Left kidney (tissue), 8 donors: ENCODE results near the gene CINP. TPM values are rescaled to one million over a fixed set of nuclear protein-coding genes. Genes with fewer than 3 reads are reported as not detected.

Experiments used
- DNase-seq: peaks from one replicate; pipeline ENCODE4 v3.0.0-alpha.2; 2013
- long read RNA-seq, 8 donors: transcript quantifications; one replicate each; lab custom pipeline, GENCODE V29; 2026
- polyA plus RNA-seq: library from polyadenylated mRNA; unstranded; fragments of 120-200 nt; gene quantifications from one replicate; pipeline ENCODE4 v1.2.1, GENCODE V29; 2013; ENCODE audit not compliant: insufficient read length

Gene CINP
- 36.4 TPM for polyA plus RNA-seq
- long read RNA-seq, donor 1, full-length matches to known transcripts = 24 of 24 reads
- long read RNA-seq, donor 1, partial matches to known transcripts = 0 of 24 reads
- long read RNA-seq, donor 1, other reads (novel, unspliced or antisense) = 0 of 24 reads
- long read RNA-seq, donor 2, full-length matches to known transcripts = 16 of 16 reads
- long read RNA-seq, donor 2, partial matches to known transcripts = 0 of 16 reads
- long read RNA-seq, donor 2, other reads (novel, unspliced or antisense) = 0 of 16 reads
- long read RNA-seq, donor 3, full-length matches to known transcripts = 11 of 11 reads
- long read RNA-seq, donor 3, partial matches to known transcripts = 0 of 11 reads
- long read RNA-seq, donor 3, other reads (novel, unspliced or antisense) = 0 of 11 reads
- long read RNA-seq, donor 4 = 0 reads
- long read RNA-seq, donor 5, transcript CINP-201 (5 exons, 955 nt) = major isoform, 23 of 24 reads
- long read RNA-seq, donor 5, partial matches to known transcripts = 0 of 24 reads
- long read RNA-seq, donor 5, other reads (novel, unspliced or antisense) = 0 of 24 reads
- long read RNA-seq, donor 6, full-length matches to known transcripts = 29 of 29 reads
- long read RNA-seq, donor 6, partial matches to known transcripts = 0 of 29 reads
- long read RNA-seq, donor 6, other reads (novel, unspliced or antisense) = 0 of 29 reads
- long read RNA-seq, donor 7, full-length matches to known transcripts = 34 of 34 reads
- long read RNA-seq, donor 7, partial matches to known transcripts = 0 of 34 reads
- long read RNA-seq, donor 7, other reads (novel, unspliced or antisense) = 0 of 34 reads
- long read RNA-seq, donor 8, transcript CINP-201 (5 exons, 955 nt) = major isoform, 8 of 9 reads
- long read RNA-seq, donor 8, partial matches to known transcripts = 0 of 9 reads
- long read RNA-seq, donor 8, other reads (novel, unspliced or antisense) = 0 of 9 reads

DNA sequence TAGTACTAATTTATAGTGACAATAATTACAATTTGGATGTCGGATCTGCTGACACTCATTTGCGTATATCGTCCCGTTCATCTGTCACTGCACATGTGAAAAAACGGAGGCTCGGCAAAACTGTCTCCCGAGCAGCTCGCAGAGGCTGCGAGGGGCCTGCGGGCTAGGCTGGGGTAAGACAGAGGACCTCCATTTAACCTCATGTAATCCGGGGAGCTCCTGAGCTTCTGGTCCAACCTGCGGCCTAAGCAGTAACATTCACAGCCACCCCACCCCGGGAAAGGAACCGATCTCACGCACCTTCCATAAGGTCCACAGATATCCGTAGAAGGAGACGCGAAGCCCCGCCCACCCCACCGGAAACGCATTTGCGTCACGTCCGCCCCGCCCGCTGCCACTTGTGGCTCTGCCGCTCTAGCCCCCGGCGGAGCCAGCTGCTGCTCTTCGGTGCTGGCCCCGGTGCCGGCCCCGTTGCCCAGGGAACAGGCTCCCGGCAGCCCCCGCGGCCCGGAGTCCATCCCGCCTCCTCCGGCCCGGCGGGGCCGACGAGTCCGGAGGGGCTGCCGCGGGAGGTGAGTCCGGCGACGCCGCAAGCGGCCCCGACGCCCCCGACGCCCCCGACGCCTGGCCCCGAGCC lies at the start of gene CINP, which contains the start of gene TECPR2:
TSS of gene CINP (minus strand) at position 346 of the 637 bp plus-strand sequence. CDS start at position 307, 39 bp downstream.
TSS of gene TECPR2 (plus strand) at position 397 of the 637 bp plus-strand sequence. CDS start 13,781 bp downstream, outside the sequence.
- peak; percentile 95 for DNase-seq

GRCh38 chr14:102408724-102409123 lies 46.0 kb upstream of the CINP start:
- DNase-seq = no peak

DNA sequence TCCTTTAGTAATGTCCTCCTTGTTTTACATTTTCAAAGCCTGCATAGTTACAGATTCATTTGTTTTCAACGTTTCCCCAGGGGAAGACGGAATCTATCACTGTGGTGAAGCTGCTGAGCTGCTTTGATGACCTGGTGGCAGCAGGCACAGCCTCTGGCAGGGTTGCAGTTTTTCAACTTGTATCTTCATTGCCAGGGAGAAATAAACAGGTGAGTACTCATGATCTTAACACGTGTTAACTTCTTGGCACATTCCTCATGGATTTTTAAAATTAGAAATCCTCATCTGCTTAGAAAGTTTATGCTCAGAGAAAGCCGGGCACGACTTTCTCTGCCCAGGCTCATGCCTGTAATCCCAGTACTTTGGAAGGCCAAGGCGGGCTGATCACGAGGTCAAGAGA lies 44.6 kb upstream of the CINP start:
- DNase-seq = no peak

DNA sequence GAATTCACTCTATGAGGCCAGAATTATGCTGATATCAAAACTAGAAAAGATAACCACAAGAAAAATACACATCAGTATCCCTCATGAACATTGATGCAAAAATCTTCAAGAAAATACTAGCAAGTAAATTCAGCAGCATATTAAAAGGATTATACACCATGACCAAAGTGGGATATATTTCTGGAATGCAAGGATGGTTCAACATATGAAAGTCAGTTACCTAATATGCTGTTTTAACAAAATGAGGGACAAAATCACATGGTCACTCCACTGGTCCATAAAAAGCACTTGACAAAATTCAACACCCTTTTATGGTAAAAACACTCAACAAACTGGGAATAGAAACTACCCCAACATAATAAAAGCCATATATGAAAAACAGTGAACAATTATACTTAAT lies 40.3 kb upstream of the CINP start:
- no peak for DNase-seq

- no peak for DNase-seq
These were observed 33.8 kb upstream of the CINP start for GRCh38 chr14:102396521-102396920.

DNA sequence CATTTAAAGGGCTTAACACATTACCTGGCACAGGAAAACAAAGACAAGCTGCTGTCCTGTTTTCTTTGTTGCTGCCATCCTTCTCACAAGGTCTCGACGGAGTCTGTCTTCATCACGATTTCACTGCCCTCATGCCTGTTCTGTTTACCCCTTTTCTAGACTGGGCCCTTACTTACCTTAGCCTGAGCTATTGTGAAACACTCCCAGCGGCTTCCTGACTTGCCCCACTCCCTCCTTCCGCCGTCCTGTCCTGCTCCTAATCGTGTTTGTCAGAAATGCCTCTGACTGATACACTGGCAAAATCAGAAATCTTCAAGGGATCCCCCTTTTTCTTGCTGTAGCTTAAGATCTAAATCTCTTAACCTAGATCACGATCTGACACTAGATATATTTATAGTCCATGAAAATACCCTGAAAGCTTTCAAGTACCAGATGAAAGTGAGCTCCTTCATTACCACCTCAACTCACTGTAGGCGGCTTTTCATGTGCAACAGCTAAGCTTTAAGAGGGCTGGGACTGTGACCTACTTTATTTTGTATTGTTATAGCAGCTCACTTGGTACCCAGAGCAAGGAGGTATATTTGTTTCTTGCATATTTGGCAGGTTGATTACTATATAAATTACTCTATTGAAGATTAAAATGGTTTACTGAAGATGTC lies 32.2 kb upstream of the CINP start:
- no peak for DNase-seq

GRCh38 chr14:102392506-102392905 lies 29.8 kb upstream of the CINP start:
- no peak for DNase-seq

GRCh38 chr14:102390064-102390855 lies 27.6 kb upstream of the CINP start:
- no peak for DNase-seq

- no peak for DNase-seq
These were observed 26.6 kb upstream of the CINP start for GRCh38 chr14:102389246-102389645.

GRCh38 chr14:102387086-102387485 lies 24.4 kb upstream of the CINP start:
- no peak for DNase-seq

GRCh38 chr14:102378830-102379229 lies 16.1 kb upstream of the CINP start:
- DNase-seq = no peak

DNA sequence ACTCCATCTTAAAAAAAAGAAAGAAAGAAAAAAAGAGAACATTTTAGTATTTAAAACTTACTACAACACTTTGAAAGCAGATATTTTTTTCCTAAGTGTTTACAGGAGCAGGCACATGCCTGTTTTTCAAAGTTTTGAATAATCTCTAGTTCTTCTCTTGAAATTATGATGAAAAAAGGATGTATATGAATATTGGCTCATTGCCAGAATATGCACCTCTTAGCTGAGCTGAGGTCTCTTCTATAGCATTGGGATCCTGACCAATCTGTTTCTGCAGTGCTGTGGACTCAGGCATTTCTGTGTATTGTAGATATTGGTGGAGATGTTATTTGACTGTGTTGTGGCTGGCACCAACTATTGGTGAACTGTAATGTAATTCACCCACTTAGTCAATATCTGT lies 15.0 kb upstream of the CINP start:
- DNase-seq = no peak

DNA sequence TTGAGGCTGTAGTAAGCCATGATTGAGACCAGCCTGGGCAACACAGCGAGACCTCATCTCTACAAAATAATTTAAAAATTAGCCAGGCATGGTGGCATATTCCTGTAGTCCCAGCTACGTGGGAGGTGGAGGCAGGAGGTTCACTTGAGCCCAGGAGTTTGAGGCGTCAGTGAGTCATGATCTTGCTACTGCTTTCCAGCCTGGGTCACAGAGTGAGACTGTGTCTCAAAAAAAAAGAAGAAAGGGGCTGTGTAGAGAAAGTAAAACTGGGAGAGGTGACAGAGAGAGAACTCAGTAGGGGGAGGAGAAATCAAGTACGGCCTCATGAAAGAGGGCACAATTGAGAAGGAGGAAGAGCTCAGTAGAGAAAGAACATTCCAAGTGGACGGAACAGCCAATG lies 12.4 kb upstream of the CINP start:
- DNase-seq = no peak

DNA sequence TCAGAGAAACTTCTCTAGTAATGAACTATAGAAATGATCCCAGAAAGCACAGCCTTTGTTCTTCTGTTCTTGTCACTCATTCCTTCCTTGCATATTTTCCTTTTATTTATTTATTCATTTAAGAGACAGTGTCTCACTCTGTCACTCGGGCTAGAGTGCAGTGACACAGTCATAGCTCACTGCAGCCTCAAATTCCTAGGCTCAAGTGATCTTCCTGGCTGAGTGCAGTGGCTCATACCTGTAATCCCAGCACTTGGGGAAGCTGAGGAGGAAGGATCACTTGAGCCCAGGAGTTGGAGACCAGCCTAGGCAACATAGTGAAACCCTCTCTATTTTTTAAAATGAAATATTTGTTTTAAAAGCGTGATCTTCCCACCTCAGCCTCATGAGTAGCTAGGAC lies 11.6 kb upstream of the CINP start:
- no peak for DNase-seq

GRCh38 chr14:102373110-102373509 lies 10.4 kb upstream of the CINP start:
- DNase-seq = no peak

- DNase-seq = no peak
These were observed 8.7 kb upstream of the CINP start for GRCh38 chr14:102371361-102371760.

DNA sequence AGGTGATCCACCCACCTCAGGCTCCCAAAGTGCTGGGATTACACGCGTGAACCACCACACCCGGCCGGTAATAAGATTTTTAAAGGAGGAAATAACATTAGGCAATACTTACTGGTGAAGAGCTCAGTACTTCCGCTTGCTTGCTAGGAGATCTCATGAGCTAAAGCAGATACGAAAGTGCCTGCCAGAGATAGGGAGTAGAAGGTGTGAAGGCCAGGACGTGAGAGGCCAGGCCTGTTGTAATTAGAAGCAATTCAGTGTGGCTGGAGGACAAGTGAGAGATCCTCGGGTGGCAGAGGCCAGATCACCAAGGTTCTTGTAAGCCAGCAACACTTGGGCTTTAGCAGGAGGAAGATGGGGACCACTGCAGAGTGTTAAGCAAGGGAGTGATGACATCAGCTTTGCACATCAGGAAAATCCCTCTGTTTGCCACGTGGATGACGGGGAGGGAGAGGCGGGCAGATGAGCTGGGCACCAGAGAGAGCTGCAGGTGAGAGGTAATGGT lies 7.7 kb upstream of the CINP start:
- no peak for DNase-seq

DNA sequence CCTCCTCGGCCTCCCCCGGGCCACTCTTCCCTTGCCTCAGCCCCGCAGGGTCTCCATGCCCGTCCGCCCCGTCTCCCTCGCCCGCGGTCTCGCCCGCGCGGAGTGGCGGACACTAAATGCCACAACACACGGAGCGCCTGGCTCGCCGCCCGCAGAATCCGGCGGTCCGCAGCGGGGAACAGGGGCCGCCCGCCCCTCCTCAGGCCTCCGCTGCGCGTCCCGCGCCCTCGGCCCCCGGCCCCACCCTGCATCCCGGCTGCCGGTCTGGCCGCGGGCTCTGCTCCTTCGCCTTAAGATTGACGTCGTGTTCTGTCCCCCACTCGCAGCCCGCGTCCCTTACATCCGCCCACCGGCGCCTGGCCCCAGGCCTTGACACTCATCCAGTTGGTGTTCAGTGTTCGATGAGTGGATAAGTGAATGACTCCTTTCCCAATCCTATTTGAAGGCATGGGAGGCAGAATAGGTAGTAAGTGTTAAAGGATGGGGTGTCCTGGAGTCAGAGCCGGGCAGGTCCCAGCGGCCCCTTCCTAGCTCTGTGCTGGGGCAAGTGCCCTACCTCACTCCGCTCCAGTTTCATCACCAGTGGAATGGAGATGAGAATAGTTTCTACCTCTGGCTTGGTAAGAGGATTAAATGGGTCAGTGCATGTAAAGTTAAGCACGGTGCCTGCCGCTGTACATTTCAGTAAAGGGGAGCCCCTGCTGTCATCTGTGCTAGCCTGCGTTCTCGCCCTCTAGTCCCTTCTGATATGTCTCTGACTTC lies 673 bp upstream of the CINP start:
- no peak for DNase-seq

DNA sequence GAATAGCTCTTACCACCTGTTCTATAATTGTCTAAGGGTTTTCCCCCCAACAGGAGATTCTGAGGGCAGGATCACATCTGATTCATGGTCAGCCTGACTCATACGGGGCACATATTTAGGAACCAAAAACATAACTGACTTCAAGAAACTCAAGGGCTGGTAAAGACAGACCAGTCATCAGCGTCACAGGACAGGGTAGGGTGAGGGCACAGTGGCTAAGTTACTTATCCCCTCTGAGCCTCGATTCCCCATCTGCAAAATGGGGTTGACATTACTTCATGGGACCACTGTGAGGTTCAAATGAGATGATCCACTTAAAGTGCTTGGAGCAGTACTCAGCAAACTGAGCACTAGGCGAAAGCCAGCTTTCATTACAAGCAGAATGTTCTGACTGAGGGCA lies 606 bp downstream of the CINP start:
- DNase-seq = no peak

- DNase-seq = no peak
These were observed 2.3 kb downstream of the CINP start for GRCh38 chr14:102360388-102360787.
